ENCODE data around the gene AXIN1.
A peak's percentile ranks its signal among the peaks of the same experiment; 100 is the strongest.
"Not testable (repeated sequence)": the region's sequence is repeated elsewhere in the genome, so short reads cannot be mapped to it uniquely, and the experiment has no call there.

AXIN1 gene

GRCh38 chr16:381789-382717 is 29.5 kb upstream of the AXIN1 start, which contains the start of gene PGAP6:
PGAP6 (minus strand) TSS chr16:381978; CDS start chr16:381821, 157 bp downstream.
- DNase-seq = peak; percentile 2

GRCh38 chr16:381012-381788 is 28.7 kb upstream of the AXIN1 start:
- DNase-seq = no peak

- DNase-seq = no peak
Measured at GRCh38 chr16:380762-381011, 28.2 kb upstream of the AXIN1 start.

GRCh38 chr16:379961-380761 is 27.6 kb upstream of the AXIN1 start:
- DNase-seq = no peak

- DNase-seq = peak; percentile 16
Measured at GRCh38 chr16:379183-379960, 26.8 kb upstream of the AXIN1 start.

GRCh38 chr16:378821-379182 is 26.3 kb upstream of the AXIN1 start:
- no peak for DNase-seq

- not testable (repeated sequence) for DNase-seq
Measured at GRCh38 chr16:378113-378820, 25.7 kb upstream of the AXIN1 start.

GRCh38 chr16:377419-377951 is 25.0 kb upstream of the AXIN1 start:
- DNase-seq = no peak

- DNase-seq = no peak
Measured at GRCh38 chr16:376817-377418, 24.4 kb upstream of the AXIN1 start.

- no peak for DNase-seq
Measured at GRCh38 chr16:375927-376816, 23.6 kb upstream of the AXIN1 start.

GRCh38 chr16:375212-375611 is 22.7 kb upstream of the AXIN1 start:
- no peak for DNase-seq

GRCh38 chr16:374616-374926 is 22.0 kb upstream of the AXIN1 start:
- no peak for DNase-seq

- DNase-seq = no peak
Measured at GRCh38 chr16:373848-374615, 21.5 kb upstream of the AXIN1 start.

GRCh38 chr16:373020-373598 is 20.6 kb upstream of the AXIN1 start:
- no peak for DNase-seq

GRCh38 chr16:372302-372983 is 19.9 kb upstream of the AXIN1 start:
- DNase-seq = no peak

GRCh38 chr16:371515-372301 is 19.2 kb upstream of the AXIN1 start:
- no peak for DNase-seq

- DNase-seq = no peak
Measured at GRCh38 chr16:370979-371514, 18.5 kb upstream of the AXIN1 start.
